Stomach smooth muscle (tissue), 2 donors: ENCODE measurements around the gene GPR157.

ENCODE experiments used
- H3K27ac ChIP-seq: one replicate; pipeline ENCODE4 v1.7.0; 2013; ENCODE audit warnings: mild to moderate bottlenecking, low read length, inconsistent platforms
- H3K27me3 ChIP-seq, 2 donors: one replicate each; pipeline ENCODE4 v1.7.0; 2013; ENCODE audit warnings: low read length in 2 of 2; ENCODE audit not compliant: insufficient read depth in 2 of 2, control insufficient read depth in 1 of 2
- H3K36me3 ChIP-seq, 2 donors: one replicate each; pipeline ENCODE4 v1.7.0; 2013; ENCODE audit warnings: low read length in 2 of 2; ENCODE audit not compliant: control insufficient read depth in 2 of 2, insufficient read depth in 2 of 2
- H3K4me1 ChIP-seq: one replicate; pipeline ENCODE4 v1.7.0; 2013; ENCODE audit warnings: low read length; ENCODE audit not compliant: control insufficient read depth, insufficient read depth
- H3K4me3 ChIP-seq, 2 donors: one replicate each; pipeline ENCODE4 v1.7.0; 2013; ENCODE audit warnings: low read length in 2 of 2
- H3K9ac ChIP-seq, 2 donors: one replicate each; pipeline ENCODE4 v1.7.0; 2013; ENCODE audit warnings: low read length in 2 of 2, mild to moderate bottlenecking in 1 of 2
- H3K9me3 ChIP-seq, 2 donors: one replicate each; pipeline ENCODE4 v1.7.0; 2013; ENCODE audit warnings: low read length in 2 of 2; ENCODE audit not compliant: control insufficient read depth in 2 of 2
- donor health status: healthy.
- donor health status: Pancreatic carcinoma.

The GPR157 gene

GRCh38 chr1:9086796-9087195 is 42.1 kb downstream of the GPR157 start:
- Histone ChIP-seq H3K4me3 (no peak overlapping the region), H3K9ac (no peak overlapping the region), H3K9me3 (no peaks in the 10 kb centered on the region), H3K36me3 (no peaks in the 10 kb centered on the region), H3K27me3 (no peaks in the 10 kb centered on the region), H3K4me1 (peaks cover 32% of the 10 kb centered on the region), H3K27ac (no peak overlapping the region)

GRCh38 chr1:9086045-9086444 is 42.9 kb downstream of the GPR157 start:
- peaks cover 32% of the 10 kb centered on the region for H3K4me1 ChIP-seq
- H3K27ac ChIP-seq, result peak overlapping the region; percentile 80

GRCh38 chr1:9085306-9085940 is 43.5 kb downstream of the GPR157 start:
- Histone ChIP-seq H3K36me3 (no peaks in the 10 kb centered on the region), H3K9me3 (no peaks in the 10 kb centered on the region), H3K27me3 (no peaks in the 10 kb centered on the region), H3K27ac (peak overlapping the region; percentile 80), H3K4me1 (peaks cover 32% of the 10 kb centered on the region), H3K9ac (no peak overlapping the region), H3K4me3 (no peak overlapping the region)

More at GRCh38 chr1:9086045-9086444, 42.9 kb downstream of the GPR157 start:
- Histone ChIP-seq H3K4me3 (no peak overlapping the region), H3K9ac (no peak overlapping the region), H3K36me3 (no peaks in the 10 kb centered on the region), H3K27me3 (no peaks in the 10 kb centered on the region), H3K9me3 (no peaks in the 10 kb centered on the region)

GRCh38 chr1:9084906-9085305 is 44.0 kb downstream of the GPR157 start:
- Histone ChIP-seq H3K4me3 (no peak overlapping the region), H3K4me1 (peaks cover 32% of the 10 kb centered on the region), H3K36me3 (no peaks in the 10 kb centered on the region), H3K9ac (peak overlapping the region in 1 of 2 donors; percentile 62), H3K27ac (peak overlapping the region; percentile 80), H3K9me3 (no peaks in the 10 kb centered on the region), H3K27me3 (no peaks in the 10 kb centered on the region)

GRCh38 chr1:9081473-9081872 is 47.4 kb downstream of the GPR157 start:
- no peaks in the 10 kb centered on the region for H3K9me3 ChIP-seq
- no peaks in the 10 kb centered on the region for H3K27me3 ChIP-seq
- H3K4me1 ChIP-seq, result peaks cover 26% of the 10 kb centered on the region
- no peak overlapping the region for H3K27ac ChIP-seq
- no peaks in the 10 kb centered on the region for H3K36me3 ChIP-seq
- H3K4me3 ChIP-seq, result no peak overlapping the region
- H3K9ac ChIP-seq, result no peak overlapping the region

- Histone ChIP-seq H3K4me1 (peaks cover 20% of the 10 kb centered on the region), H3K9ac (no peak overlapping the region), H3K4me3 (no peak overlapping the region), H3K36me3 (no peaks in the 10 kb centered on the region), H3K27ac (no peak overlapping the region), H3K9me3 (no peaks in the 10 kb centered on the region), H3K27me3 (no peaks in the 10 kb centered on the region)
Measured at GRCh38 chr1:9080705-9081291, 48.1 kb downstream of the GPR157 start.

- H3K4me3 ChIP-seq, result no peak overlapping the region
- no peaks in the 10 kb centered on the region for H3K36me3 ChIP-seq
- H3K9ac ChIP-seq, result no peak overlapping the region
- H3K27me3 ChIP-seq, result no peaks in the 10 kb centered on the region
- H3K9me3 ChIP-seq, result no peaks in the 10 kb centered on the region
- H3K4me1 ChIP-seq, result peaks cover 14% of the 10 kb centered on the region
- H3K27ac ChIP-seq, result no peak overlapping the region
Measured at GRCh38 chr1:9079988-9080704, 48.8 kb downstream of the GPR157 start.

- Histone ChIP-seq H3K27ac (no peak overlapping the region), H3K9ac (no peak overlapping the region), H3K4me3 (no peak overlapping the region), H3K4me1 (peaks cover 3% of the 10 kb centered on the region), H3K36me3 (no peaks in the 10 kb centered on the region), H3K27me3 (no peaks in the 10 kb centered on the region), H3K9me3 (no peaks in the 10 kb centered on the region)
Measured at GRCh38 chr1:9078752-9079500, 50.0 kb downstream of the GPR157 start.

GRCh38 chr1:9078015-9078751 is 50.7 kb downstream of the GPR157 start:
- H3K27me3 ChIP-seq, result no peaks in the 10 kb centered on the region
- H3K27ac ChIP-seq, result no peak overlapping the region
- peaks cover 3% of the 10 kb centered on the region for H3K4me1 ChIP-seq
- H3K9ac ChIP-seq, result no peak overlapping the region
- H3K4me3 ChIP-seq, result no peak overlapping the region
- H3K9me3 ChIP-seq, result no peaks in the 10 kb centered on the region
- no peaks in the 10 kb centered on the region for H3K36me3 ChIP-seq

- Histone ChIP-seq H3K9me3 (no peaks in the 10 kb centered on the region), H3K27me3 (no peaks in the 10 kb centered on the region), H3K4me3 (no peak overlapping the region), H3K4me1 (peaks cover 9% of the 10 kb centered on the region), H3K36me3 (no peaks in the 10 kb centered on the region), H3K27ac (no peak overlapping the region), H3K9ac (no peak overlapping the region)
Measured at GRCh38 chr1:9075022-9075421, 53.9 kb downstream of the GPR157 start.
